ENCODE measurements around the gene ZC3H7B.

ZC3H7B gene

GRCh38 chr22:41356430-41357028 is 55.2 kb downstream of the ZC3H7B start:
- DNase-seq, result no peak

GRCh38 chr22:41357191-41357590 is 55.9 kb downstream of the ZC3H7B start:
- no peak for DNase-seq

GRCh38 chr22:41358927-41359326 is 57.6 kb downstream of the ZC3H7B start:
- no peak for DNase-seq

DNA sequence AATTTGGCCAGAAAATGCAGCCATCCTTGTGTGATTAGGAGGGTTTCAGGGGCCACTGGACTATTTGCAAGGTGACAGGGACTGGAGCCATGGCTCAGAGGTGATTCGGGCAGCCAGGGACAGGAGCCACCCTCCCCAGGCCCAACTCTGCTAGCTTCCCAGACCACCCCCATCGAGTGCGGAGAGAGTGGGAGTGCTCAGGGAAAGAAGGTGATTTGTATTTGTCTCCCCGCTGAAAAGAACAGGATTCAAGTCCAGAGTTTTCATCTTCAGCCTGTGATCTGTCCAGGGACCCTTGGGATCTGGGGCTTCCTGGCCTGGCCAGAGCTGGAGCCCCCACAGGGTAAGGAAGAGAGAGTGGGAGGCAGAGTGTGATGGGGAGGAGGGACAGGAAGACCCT is 58.1 kb downstream of the ZC3H7B start:
- DNase-seq, result no peak

DNA sequence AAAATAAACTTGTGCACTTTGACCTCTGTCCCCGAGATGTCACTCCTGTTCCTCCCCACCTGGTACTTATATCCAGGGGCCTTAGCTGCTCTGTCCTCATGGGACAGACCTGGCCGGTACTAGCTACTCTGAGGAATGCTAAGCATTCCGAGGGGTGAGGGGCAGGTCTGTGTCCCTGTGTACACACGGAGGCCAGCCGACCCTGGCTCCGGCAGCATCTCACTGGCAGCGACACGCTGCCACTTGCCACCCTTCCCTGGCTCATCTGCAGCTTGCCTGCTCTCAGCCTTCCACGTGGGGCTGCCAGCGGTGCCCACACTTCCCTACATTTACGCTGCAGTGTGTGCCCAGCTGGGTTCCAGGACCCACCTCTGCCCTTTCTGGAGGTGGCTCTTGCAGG is 58.8 kb downstream of the ZC3H7B start:
- DNase-seq, result no peak

DNA sequence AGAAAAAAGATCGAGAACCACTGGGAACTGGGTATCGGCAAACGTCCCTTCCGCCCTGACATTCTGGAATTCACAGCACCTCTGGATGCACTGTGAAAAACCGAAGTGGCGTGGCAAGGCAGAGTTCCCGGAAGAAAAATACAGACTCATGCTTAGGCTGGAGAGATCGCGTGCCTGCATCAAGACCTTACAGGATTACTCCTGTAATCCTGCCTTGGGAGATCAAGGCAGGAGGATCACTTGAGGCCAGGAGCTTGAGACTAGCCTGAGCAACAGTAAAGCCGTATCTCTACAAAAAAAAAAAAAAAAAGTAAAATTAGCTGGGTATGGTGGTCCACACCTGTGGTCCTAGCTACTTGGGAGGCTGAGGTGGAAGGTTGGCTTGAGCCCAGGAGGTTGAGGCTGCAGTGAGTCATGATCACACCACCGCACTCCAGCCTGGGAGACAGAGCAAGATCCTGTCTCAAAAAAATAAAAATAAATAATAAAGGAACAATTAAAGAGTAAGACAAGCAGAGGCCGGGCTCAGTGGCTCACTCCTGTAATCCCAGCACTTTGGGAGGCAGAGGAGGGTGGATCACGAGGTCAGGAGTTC is 60.5 kb downstream of the ZC3H7B start:
- DNase-seq, result no peak

GRCh38 chr22:41362615-41363014 is 61.3 kb downstream of the ZC3H7B start:
- DNase-seq, result no peak

DNA sequence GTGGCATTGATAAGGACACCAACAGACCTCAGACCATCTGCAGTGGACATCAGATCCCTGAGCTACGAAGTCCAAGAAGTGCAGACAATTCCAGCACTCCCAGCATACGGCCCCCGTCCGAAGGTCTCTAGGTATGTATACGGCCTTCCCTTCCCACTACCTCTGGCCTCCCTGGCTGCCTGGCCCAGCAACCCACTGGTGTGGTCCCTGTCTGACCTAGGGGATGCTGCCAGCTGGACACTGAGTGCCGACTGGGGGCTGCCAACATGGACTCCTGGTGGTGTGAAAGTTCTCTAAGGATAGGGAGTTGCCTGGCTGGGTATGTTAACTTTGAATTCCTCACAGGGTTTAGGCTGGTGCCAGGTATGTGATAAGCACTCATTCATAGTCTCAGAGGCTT is 62.9 kb downstream of the ZC3H7B start:
- no peak for DNase-seq

- DNase-seq, result no peak
Observed at GRCh38 chr22:41364955-41365354, 63.6 kb downstream of the ZC3H7B start.

DNA sequence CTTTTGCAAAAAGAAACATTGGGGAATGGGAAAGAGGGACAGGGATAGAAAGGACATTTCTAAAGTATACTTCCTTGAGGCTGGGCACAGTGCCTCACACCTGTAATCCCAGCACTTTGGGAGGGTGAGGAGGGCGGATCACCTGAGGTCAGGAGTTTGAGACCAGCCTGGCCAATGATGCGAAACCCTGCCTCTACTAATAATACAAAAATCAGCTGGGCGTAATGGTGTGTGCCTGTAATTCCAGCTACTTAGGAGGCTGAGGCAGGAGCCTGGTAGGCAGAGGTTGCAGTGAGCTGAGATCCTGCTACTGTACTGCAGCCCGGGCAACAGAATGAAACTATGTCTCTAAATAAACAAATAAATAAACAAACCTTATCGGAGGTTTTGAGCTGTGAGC is 64.1 kb downstream of the ZC3H7B start:
- DNase-seq, result no peak

DNA sequence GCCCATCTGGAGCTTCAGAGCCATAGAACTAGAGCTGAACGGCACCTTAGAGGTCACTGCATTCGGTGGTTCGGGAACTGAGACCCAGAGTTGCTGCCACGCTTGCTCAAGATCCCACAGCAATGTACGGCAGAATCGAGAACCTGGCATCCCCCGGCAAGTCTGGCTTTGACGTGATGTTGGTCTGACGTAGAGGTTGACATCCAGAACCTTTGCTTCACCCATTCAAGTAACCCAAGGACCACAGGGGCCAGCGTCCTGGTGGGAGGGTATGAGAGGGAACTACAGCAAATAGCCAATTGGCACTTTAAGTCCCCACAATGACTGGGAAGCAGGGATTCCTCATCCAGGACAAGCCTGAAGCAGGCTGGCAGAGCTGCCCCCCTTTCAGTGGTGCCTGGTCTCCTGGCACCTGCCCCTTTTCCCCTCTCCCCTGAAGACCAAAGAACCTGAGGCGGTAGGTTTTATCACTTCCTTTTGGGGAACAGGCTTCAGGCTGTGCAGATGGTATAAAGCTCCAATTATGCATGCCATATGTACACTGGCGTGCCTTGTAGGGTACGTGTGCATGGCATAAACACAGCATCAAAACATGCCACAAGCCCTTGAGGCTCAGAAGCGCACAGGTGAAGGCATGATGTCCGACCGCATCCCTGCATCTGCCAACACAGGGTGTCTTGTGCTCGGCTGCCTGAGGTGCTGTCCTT is 65.2 kb downstream of the ZC3H7B start:
- no peak for DNase-seq

- peak; percentile 10 for DNase-seq
Observed at GRCh38 chr22:41367039-41367679, 65.8 kb downstream of the ZC3H7B start.

DNA sequence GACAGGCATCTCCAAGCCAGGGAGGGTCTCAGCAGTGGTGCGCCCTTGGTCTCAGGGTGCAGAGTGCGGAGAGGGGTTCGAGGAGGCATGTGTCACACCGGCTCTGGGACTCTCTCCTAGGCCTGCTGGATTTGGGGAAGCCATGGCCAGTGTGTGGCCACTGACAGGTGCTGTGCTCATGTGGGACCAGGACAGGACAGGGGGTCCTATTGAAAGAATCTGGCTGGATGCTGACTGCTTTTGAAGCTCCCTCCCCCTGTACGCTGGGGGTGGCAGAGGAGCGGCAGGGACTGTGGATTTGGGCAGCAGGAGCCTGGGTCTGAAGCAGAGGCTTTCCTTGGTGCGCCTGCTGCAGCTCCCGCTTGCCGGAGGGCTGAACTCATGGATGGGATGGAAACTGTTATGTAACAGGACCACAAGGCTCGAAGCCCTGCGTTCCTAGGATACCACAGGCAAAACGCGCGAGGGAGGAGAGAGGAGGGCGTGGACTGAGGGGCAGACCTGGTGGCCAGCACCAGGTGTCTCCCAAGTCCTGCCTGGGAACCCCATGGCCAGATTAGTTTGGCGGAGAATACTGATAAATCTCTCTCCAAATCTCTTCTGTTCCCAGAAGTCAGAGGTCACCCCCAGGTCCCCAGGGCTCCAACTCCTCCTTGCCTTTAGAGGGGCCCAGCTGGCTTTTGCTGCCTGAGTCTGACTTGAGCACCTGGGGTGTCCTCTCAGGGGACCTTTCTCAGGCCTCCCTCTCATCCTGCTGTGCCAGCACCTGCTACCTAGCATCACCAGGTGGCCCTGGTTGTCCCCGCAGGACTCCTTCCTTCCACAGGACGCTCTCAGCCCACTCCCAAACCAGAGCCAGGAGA is 66.6 kb downstream of the ZC3H7B start:
- no peak for DNase-seq

GRCh38 chr22:41368543-41369423 is 67.5 kb downstream of the ZC3H7B start:
- no peak for DNase-seq

DNA sequence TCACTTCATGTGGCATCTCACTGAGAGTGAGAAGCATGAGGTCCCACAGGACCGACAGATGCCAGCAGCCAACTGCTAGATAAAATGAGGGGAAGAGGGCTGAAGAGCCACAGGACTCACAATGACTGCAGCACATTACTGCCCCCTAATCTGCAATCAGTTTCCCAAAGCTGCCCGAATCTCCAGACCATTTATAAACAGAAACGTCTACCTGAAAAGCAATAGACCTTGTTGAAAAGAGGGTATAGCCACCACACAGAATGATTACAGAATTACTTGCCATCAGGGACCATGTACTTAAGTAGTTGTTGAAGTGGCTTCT is 68.1 kb downstream of the ZC3H7B start:
- DNase-seq, result no peak

DNA sequence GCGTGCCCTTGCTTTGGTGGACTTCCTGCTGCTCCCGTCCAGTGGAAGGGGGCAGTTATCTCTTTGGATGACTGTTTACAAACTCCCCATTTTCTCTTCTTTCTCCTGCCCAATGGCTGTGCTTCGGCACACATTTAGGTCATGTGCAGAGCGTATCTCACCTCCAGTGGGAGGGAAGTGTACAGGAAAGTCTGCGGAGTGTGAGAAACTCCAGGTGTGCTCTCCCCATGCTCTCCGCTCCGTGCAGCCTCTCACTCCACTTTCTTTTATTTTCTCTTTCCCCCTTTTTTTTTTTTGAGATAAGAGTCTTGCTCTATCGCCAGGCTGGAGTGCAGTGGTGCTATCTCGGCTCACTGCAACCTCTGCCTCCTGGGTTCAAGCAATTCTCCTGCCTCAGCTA is 68.5 kb downstream of the ZC3H7B start:
- no peak for DNase-seq

- no peak for DNase-seq
Observed at GRCh38 chr22:41377846-41378245, 76.5 kb downstream of the ZC3H7B start.

DNA sequence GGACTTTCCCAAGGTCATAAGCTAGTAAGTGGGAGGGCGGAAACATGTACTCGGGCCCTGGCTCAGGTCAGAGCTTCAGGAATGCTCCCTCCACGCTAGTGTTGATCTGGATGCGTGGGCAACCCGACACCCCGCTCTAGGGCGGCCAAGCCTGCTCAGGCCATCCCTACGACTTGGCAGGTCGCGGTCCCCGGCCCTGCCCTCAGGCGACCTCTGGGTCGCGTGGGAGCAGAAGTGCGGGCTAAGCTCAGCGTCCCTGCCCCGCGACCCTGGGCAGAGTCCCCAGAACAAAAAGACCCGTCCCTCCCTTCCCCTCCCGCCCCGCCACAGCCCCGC is 79.6 kb downstream of the ZC3H7B start:
- no peak for DNase-seq

DNA sequence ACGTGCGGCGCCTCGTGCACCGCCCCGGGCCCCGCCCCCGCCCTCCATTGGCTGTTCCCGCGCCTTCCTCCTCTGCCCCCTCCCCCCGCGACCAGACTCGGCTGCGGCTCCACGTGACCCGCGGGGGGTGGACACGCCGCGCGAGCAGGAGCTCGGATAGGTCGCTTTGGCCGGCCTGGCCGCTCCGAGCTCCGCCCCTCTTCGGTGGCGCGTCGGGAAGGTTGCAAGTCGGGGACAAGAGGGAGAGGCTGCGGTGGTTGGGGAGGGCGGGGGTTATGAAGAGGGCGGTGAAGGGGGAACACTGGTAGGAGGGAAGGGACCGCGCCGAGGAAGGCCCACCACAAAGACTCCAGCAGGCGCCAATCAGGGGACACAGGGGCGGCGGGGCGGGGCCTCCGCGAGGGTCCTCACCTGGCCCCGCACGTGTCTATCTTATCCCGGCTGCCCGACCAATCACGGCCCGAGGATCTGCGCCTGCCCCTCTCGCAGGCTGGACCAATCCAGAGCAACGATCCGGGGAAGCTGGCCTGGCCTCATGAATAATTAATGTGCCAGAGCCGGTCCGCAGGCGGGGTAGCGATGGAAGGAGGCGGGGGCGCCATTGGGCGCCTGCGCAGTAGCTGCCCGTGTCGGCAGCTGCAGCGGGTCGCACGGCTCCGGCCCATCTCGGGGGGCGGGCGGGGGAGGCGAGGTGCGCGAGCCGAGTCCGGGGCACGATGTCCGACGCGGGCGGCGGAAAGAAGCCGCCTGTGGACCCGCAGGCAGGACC is 80.2 kb downstream of the ZC3H7B start, which contains the start of gene TEF:
Gene TEF (plus strand): TSS at position 614 of the 769 bp plus-strand sequence. CDS start 103 bp downstream, at position 717.
- peak; percentile 98 for DNase-seq

- peak; percentile 53 for DNase-seq
Observed at GRCh38 chr22:41382098-41382578, 80.8 kb downstream of the ZC3H7B start.

- no peak for DNase-seq
Observed at GRCh38 chr22:41382610-41383009, 81.3 kb downstream of the ZC3H7B start.

Measured in activated CD4-positive, alpha-beta T cell treated with anti-CD3 and anti-CD28 coated beads, Interleukin-2, amount 50 U/mL, for 1 hour (primary cell).